GF-D8 (cell line): ENCODE measurements around the gene HS3ST3B1.

ENCODE experiments used
- DNase-seq: peaks from one replicate; lab custom pipeline; 2025; lab: John Stamatoyannopoulos, UW

HS3ST3B1 gene

GRCh38 chr17:14354807-14355206 lies 53.9 kb downstream of the HS3ST3B1 start:
- DNase-seq, result no peak

- DNase-seq, result no peak
Measured at GRCh38 chr17:14355556-14355955, 54.7 kb downstream of the HS3ST3B1 start.

- DNase-seq, result no peak
Measured at GRCh38 chr17:14359163-14360020, 58.5 kb downstream of the HS3ST3B1 start.

- DNase-seq, result no peak
Measured at GRCh38 chr17:14360856-14361255, 60.0 kb downstream of the HS3ST3B1 start.

- no peak for DNase-seq
Measured at GRCh38 chr17:14361470-14361869, 60.6 kb downstream of the HS3ST3B1 start.

- DNase-seq, result no peak
Measured at GRCh38 chr17:14361945-14362508, 61.1 kb downstream of the HS3ST3B1 start.

- DNase-seq, result no peak
Measured at GRCh38 chr17:14366199-14366598, 65.3 kb downstream of the HS3ST3B1 start.

GRCh38 chr17:14372461-14372860 lies 71.6 kb downstream of the HS3ST3B1 start:
- no peak for DNase-seq

- no peak for DNase-seq
Measured at GRCh38 chr17:14372905-14373613, 72.2 kb downstream of the HS3ST3B1 start.

GRCh38 chr17:14373614-14374259 lies 72.9 kb downstream of the HS3ST3B1 start:
- no peak for DNase-seq

- DNase-seq, result no peak
Measured at GRCh38 chr17:14374268-14374667, 73.4 kb downstream of the HS3ST3B1 start.

GRCh38 chr17:14376666-14377065 lies 75.8 kb downstream of the HS3ST3B1 start:
- DNase-seq, result no peak

- DNase-seq, result no peak
Measured at GRCh38 chr17:14381606-14382005, 80.7 kb downstream of the HS3ST3B1 start.

- no peak for DNase-seq
Measured at GRCh38 chr17:14387036-14387435, 86.2 kb downstream of the HS3ST3B1 start.

- no peak for DNase-seq
Measured at GRCh38 chr17:14389681-14390080, 88.8 kb downstream of the HS3ST3B1 start.

- DNase-seq, result no peak
Measured at GRCh38 chr17:14393723-14394122, 92.8 kb downstream of the HS3ST3B1 start.

- no peak for DNase-seq
Measured at GRCh38 chr17:14395255-14395654, 94.4 kb downstream of the HS3ST3B1 start.

- DNase-seq, result no peak
Measured at GRCh38 chr17:14396547-14396946, 95.7 kb downstream of the HS3ST3B1 start.

GRCh38 chr17:14398766-14399165 lies 97.9 kb downstream of the HS3ST3B1 start:
- no peak for DNase-seq
